Umbilical cord (tissue), 2 donors: ENCODE measurements around the gene BCL2L1. TPM values are rescaled to one million over a fixed set of nuclear protein-coding genes. Genes with fewer than 3 reads are reported as not detected.
A peak's percentile ranks its signal among the peaks of the same experiment; 100 is the strongest.

Source experiments
- DNase-seq: peaks from one replicate; pipeline ENCODE4 v3.0.0-alpha.2; 2015; ENCODE audit warnings: low spot score
- total RNA-seq: library from RNA; depleted of rRNA; stranded (reverse); fragments of >200 nt; gene quantifications from one replicate; pipeline ENCODE4 v1.2.3, GENCODE V29; 2014; ENCODE audit warnings: low replicate concordance; ENCODE audit not compliant: insufficient read depth

Gene BCL2L1
- total RNA-seq, 1 donor from 2014 or later: 37.8 TPM

GRCh38 chr20:31694842-31695593 lies 27.6 kb downstream of the BCL2L1 start:
- DNase-seq: no peak

- no peak for DNase-seq
Observed at GRCh38 chr20:31693987-31694661, 28.5 kb downstream of the BCL2L1 start.

- DNase-seq: no peak
Observed at GRCh38 chr20:31693402-31693801, 29.3 kb downstream of the BCL2L1 start.

- DNase-seq: no peak
Observed at GRCh38 chr20:31691646-31692275, 30.9 kb downstream of the BCL2L1 start.

- DNase-seq: no peak
Observed at GRCh38 chr20:31690124-31690666, 32.5 kb downstream of the BCL2L1 start.

- no peak for DNase-seq
Observed at GRCh38 chr20:31689141-31689540, 33.5 kb downstream of the BCL2L1 start.

GRCh38 chr20:31687777-31688176 lies 34.9 kb downstream of the BCL2L1 start:
- DNase-seq: no peak

- no peak for DNase-seq
Observed at GRCh38 chr20:31685853-31686643, 36.6 kb downstream of the BCL2L1 start.

- no peak for DNase-seq
Observed at GRCh38 chr20:31684153-31685015, 38.3 kb downstream of the BCL2L1 start.

- no peak for DNase-seq
Observed at GRCh38 chr20:31682927-31683326, 39.7 kb downstream of the BCL2L1 start.

GRCh38 chr20:31682352-31682751 lies 40.3 kb downstream of the BCL2L1 start:
- no peak for DNase-seq

GRCh38 chr20:31681769-31682168 lies 40.9 kb downstream of the BCL2L1 start:
- no peak for DNase-seq

GRCh38 chr20:31681128-31681727 lies 41.4 kb downstream of the BCL2L1 start:
- DNase-seq: no peak

- no peak for DNase-seq
Observed at GRCh38 chr20:31680286-31681127, 42.2 kb downstream of the BCL2L1 start.

- DNase-seq: no peak
Observed at GRCh38 chr20:31679357-31680285, 43.0 kb downstream of the BCL2L1 start.

GRCh38 chr20:31678389-31679356 lies 44.0 kb downstream of the BCL2L1 start:
- peak; percentile 32 for DNase-seq
